B cell (primary cell): ENCODE results near the gene TEFM. TPM values are rescaled to one million over a fixed set of nuclear protein-coding genes. Genes with fewer than 3 reads are reported as not detected.

Experiments
- ATAC-seq: fragments of 200-7000 bp; cut with Tn5 transposase; one replicate; pipeline ENCODE4 v1.10.0; 2021; ENCODE audit warnings: low read depth, mild to moderate bottlenecking, moderate number of reproducible peaks, moderate library complexity
- CTCF ChIA-PET: fragments of 350-600 bp; sonication (Branson Sonifier 250); formaldehyde crosslinking; loops from one replicate; lab custom pipeline; 2021; ENCODE audit warnings: antibody characterized with exemption, inconsistent platforms; lab: Charles Lee
- POLR2A ChIA-PET: fragments of 350-600 bp; sonication (Branson Sonifier 250); formaldehyde crosslinking; loops from one replicate; lab custom pipeline; 2021; ENCODE audit warnings: antibody characterized with exemption; lab: Charles Lee
- DNase-seq: peaks from one replicate; pipeline ENCODE4 v3.0.0; 2013
- H2AFZ ChIP-seq: 2 replicates; pipeline ENCODE4 v1.6.1; 2012; ENCODE audit warnings: mild to moderate bottlenecking, low read depth, low read length; ENCODE audit not compliant: insufficient read depth, poor library complexity, severe bottlenecking
- H3K27ac ChIP-seq, 2 donors: 1 replicate in 1 of 2; 2 replicates in 1 of 2; pipeline ENCODE4 v1.5.1; 2012 to 2013; ENCODE audit warnings: low read length in 2 of 2, mild to moderate bottlenecking in 2 of 2, moderate library complexity in 1 of 2
- H3K27me3 ChIP-seq, 4 experiments: fragments of 200-600 bp in 1 of 4; sonication (generic) in 1 of 4; replicated peaks in 1 of 4; 1 replicate in 2 of 4; 2 replicates in 2 of 4; pipeline versions ENCODE4 v1.6.1 to v1.7.0; 2013 to 2016; ENCODE audit warnings: low read length in 3 of 4, mild to moderate bottlenecking in 2 of 4, mixed read lengths in 1 of 4, moderate library complexity in 1 of 4; ENCODE audit not compliant: insufficient read depth in 4 of 4, control insufficient read depth in 3 of 4; ENCODE audit errors: control extremely low read depth in 1 of 4
- H3K36me3 ChIP-seq, 2 experiments: replicated peaks in 1 of 2; 1 replicate in 1 of 2; 2 replicates in 1 of 2; pipeline versions ENCODE4 v1.6.1 to v1.7.1; 2013; ENCODE audit warnings: low read length in 1 of 2; ENCODE audit not compliant: insufficient read depth in 2 of 2, control insufficient read depth in 1 of 2; ENCODE audit errors: control extremely low read depth in 1 of 2, extremely low read depth in 1 of 2
- H3K4me1 ChIP-seq, 2 donors: fragments of 200-600 bp in 1 of 2; sonication (generic) in 1 of 2; 1 replicate in 1 of 2; 2 replicates in 1 of 2; pipeline versions ENCODE4 v1.5.1 to v1.6.1; 2013 to 2017; ENCODE audit warnings: low read length in 2 of 2; ENCODE audit not compliant: control insufficient read depth in 2 of 2, insufficient read depth in 2 of 2
- H3K4me2 ChIP-seq: replicated peaks from 2 replicates; pipeline ENCODE3; 2012; ENCODE audit warnings: mild to moderate bottlenecking, low read depth, low read length; ENCODE audit not compliant: poor library complexity, severe bottlenecking
- H3K4me3 ChIP-seq, 5 experiments: fragments of 200-600 bp in 1 of 5; sonication (generic) in 1 of 5; 1 replicate in 3 of 5; 2 replicates in 2 of 5; pipeline versions ENCODE4 v1.5.1 to v1.7.0; 2011 to 2016; ENCODE audit warnings: low read length in 4 of 5, mild to moderate bottlenecking in 4 of 5, low read depth in 2 of 5, control low read depth in 1 of 5, moderate library complexity in 1 of 5; ENCODE audit not compliant: insufficient read depth in 1 of 5; ENCODE audit errors: control extremely low read depth in 1 of 5, extremely low read depth in 1 of 5
- H3K79me2 ChIP-seq: fragments of 200-600 bp; sonication (generic); one replicate; pipeline ENCODE4 v1.6.0; 2016; ENCODE audit warnings: low read length; ENCODE audit not compliant: control insufficient read depth, insufficient read depth
- H3K9ac ChIP-seq: fragments of 200-600 bp; sonication (generic); 2 replicates; pipeline ENCODE4 v1.6.1; 2017; ENCODE audit warnings: mild to moderate bottlenecking, low read length, moderate library complexity
- H3K9me3 ChIP-seq, 3 donors: one replicate each; pipeline versions ENCODE4 v1.6.1 to v1.7.1; 2013; ENCODE audit warnings: low read length in 2 of 3; ENCODE audit not compliant: control insufficient read depth in 2 of 3, insufficient read depth in 1 of 3; ENCODE audit errors: control extremely low read depth in 1 of 3
- H4K20me1 ChIP-seq: 2 replicates; pipeline ENCODE4 v1.6.0; 2012; ENCODE audit warnings: mild to moderate bottlenecking, low read length; ENCODE audit not compliant: insufficient read depth, control insufficient read depth, poor library complexity, severe bottlenecking
- H3K27ac Mint-ChIP-seq: one replicate; pipeline ENCODE4 v1.8.0; 2021; ENCODE audit warnings: mixed read lengths
- H3K27me3 Mint-ChIP-seq: one replicate; pipeline ENCODE4 v1.8.0; 2021; ENCODE audit warnings: mixed read lengths
- H3K4me1 Mint-ChIP-seq: one replicate; pipeline ENCODE4 v1.8.0; 2021; ENCODE audit warnings: mixed read lengths
- H3K4me3 Mint-ChIP-seq: one replicate; pipeline ENCODE4 v1.8.0; 2021; ENCODE audit warnings: mixed read lengths
- H3K9me3 Mint-ChIP-seq: one replicate; pipeline ENCODE4 v1.8.0; 2022; ENCODE audit warnings: mixed read lengths; ENCODE audit not compliant: insufficient read depth
- CTCF ChIP-seq: fragments of 200-600 bp; IDR thresholded peaks from one replicate; pipeline ENCODE4 v1.8.0; 2022; ENCODE audit warnings: antibody characterized with exemption, mild to moderate bottlenecking
- EZH2 ChIP-seq: IDR thresholded peaks from 2 replicates; pipeline ENCODE4 v1.6.1; 2012; ENCODE audit warnings: borderline replicate concordance, low read depth, mild to moderate bottlenecking, moderate library complexity, low read length; ENCODE audit not compliant: insufficient read depth, poor library complexity, severe bottlenecking
- WGBS: methylation state at CpG from one replicate; pipeline ENCODE4 v1.1.5; 2013; ENCODE audit warnings: missing lambda C conversion rate; ENCODE audit not compliant: insufficient coverage; 5-methylcytosine and 5-hydroxymethylcytosine counted together
- intact Hi-C: fragments of 100-400 bp; cut with micrococcal nuclease; formaldehyde crosslinking; loops from one replicate; pipeline ENCODE4 v1.10.0; 2022
- polyA plus RNA-seq: library from polyadenylated mRNA; depleted of rRNA; stranded (reverse); fragments of >200 nt; gene quantifications from 2 replicates; pipeline ENCODE4 v1.2.3, GENCODE V29; 2012
- total RNA-seq, 2 donors: library from RNA; stranded (reverse); fragments of 120-200 nt in 1 of 2; gene quantifications; 1 replicate in 1 of 2; 2 replicates in 1 of 2; pipeline versions ENCODE4 v1.2.3 to v1.2.4, GENCODE V29; 2013 to 2022

The TEFM gene
- total and polyA plus RNA-seq, 2 donors (not counting 1 experiment from before 2014, with no cell fraction given), result 8.8 to 27.8 TPM

GRCh38 chr17:30921544-30922196 is 15.6 kb upstream of the TEFM start, which contains the start of gene ADAP2:
Gene ADAP2, plus strand, starts transcription at chr17:30921945. Its CDS starts 70 bp downstream, at chr17:30922015.
- TF ChIP-seq CTCF (no peak), EZH2 (no peak)

More at GRCh38 chr17:30921544-30922196, 15.6 kb upstream of the TEFM start, which contains the start of gene ADAP2:
- DNase-seq, result peak; percentile 70
- Histone ChIP-seq H3K79me2 (no peaks in the 10 kb centered on the region), H3K27ac (peak within 1 kb of the TSS in 1 of 2 donors; percentile 41), H4K20me1 (no peaks in the 10 kb centered on the region), H3K9me3 (no peaks in the 10 kb centered on the region), H3K4me3 (peak within 1 kb of the TSS; percentile 61 to 96 (median 72)), H3K4me2 (peak within 1 kb of the TSS; percentile 87), H3K27me3 (peaks cover 0 to 6% (median 0%) of the 10 kb centered on the region in 4 experiments), H3K4me1 (peaks cover 11 to 17% of the 10 kb centered on the region in 2 donors), H3K9ac (peak within 1 kb of the TSS; percentile 77), H2AFZ (peak within 1 kb of the TSS; percentile 87), H3K36me3 (peaks cover 0 to 4% of the 10 kb centered on the region in 2 experiments)
- Mint-ChIP-seq H3K4me1 (peaks cover 16% of the 10 kb centered on the region), H3K4me3 (peak within 1 kb of the TSS; percentile 99), H3K27ac (peak within 1 kb of the TSS; percentile 95), H3K27me3 (no peaks in the 10 kb centered on the region), H3K9me3 (no peaks in the 10 kb centered on the region)
- ATAC-seq, result peak; percentile 72
- POLR2A ChIA-PET, result interaction anchor here (0.6 to 1.7 kb wide), 3 partner anchors 16 to 49 kb away, joined by 3 to 9 read pairs (median 5); partner anchors contain the start of gene RNF135
- CTCF ChIA-PET, result interaction anchor here (1.4 to 3.2 kb wide), 3 partner anchors 50 to 294 kb away, joined by 3 to 9 read pairs (median 6); partner anchors contain the start of gene RNF135
- intact Hi-C loops, result loop anchor here (1.0 to 2.0 kb wide), 2 partner anchors 17 to 49 kb away; no protein-coding TSS in a partner anchor
- 1% methylated on average over 57 of the region's 60 CpGs for WGBS
